Subcutaneous adipose tissue (tissue), 4 donors: Measurements from ENCODE around the gene PSMD2. TPM values are rescaled to one million over a fixed set of nuclear protein-coding genes. Genes with fewer than 3 reads are reported as not detected.

Experiments used
- total RNA-seq, 4 donors: library from RNA; depleted of rRNA; stranded (reverse); fragments of >200 nt; gene quantifications; one replicate each; pipeline ENCODE4 v1.1.0, GENCODE V29; 2016
- TF ChIP-seq, protein P1 (sequence below): fragments of 450-650 bp; IDR thresholded peaks from one replicate; pipeline ENCODE4 v1.5.1; 2016; ENCODE audit warnings: low read depth, mild to moderate bottlenecking, control low read depth, antibody characterized with exemption, moderate library complexity

The PSMD2 gene
- total RNA-seq, 4 donors from 2014 or later = 166 to 257 (median 231) TPM

DNA sequence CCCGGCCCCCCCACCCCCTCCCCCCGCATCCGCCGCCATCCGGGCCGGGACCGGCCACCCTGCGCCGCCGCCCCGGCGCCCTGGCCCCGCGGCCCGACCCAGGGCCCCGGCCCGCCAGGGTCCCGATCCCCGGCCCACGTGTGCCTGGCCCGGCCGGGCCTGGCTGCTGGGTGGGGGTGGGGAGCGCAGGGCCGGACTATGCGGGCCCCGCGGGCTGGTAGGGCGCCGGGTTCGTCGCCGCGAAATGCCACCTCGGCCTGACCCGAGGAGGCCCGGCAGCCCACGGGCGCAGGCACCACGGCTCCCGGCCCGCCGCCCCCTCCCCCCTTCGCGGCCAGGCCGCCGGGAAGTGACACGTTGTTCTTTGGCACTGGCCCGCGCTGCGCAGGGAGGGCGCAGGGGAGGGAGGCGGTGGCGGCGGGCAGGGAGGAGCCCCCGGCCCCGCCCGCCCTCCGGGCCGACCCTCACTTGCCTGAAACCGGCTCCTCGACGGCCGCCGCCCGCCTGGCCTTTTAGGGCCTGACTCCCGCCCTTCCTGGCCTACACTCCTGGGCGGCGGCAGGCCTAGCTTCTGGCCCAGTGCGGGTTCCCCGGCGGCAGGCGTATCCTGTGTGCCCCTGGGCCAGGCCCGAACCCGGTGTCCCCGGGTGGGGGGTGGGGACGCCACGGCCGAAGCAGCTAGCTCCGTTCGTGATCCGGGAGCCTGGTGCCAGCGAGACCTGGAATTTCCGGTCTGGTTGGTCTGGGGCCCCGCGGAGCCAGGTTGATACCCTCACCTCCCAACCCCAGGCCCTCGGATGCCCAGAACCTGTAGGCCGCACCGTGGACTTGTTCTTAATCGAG is 15.9 kb downstream of the PSMD2 start:
- TF ChIP-seq, protein P1, sequence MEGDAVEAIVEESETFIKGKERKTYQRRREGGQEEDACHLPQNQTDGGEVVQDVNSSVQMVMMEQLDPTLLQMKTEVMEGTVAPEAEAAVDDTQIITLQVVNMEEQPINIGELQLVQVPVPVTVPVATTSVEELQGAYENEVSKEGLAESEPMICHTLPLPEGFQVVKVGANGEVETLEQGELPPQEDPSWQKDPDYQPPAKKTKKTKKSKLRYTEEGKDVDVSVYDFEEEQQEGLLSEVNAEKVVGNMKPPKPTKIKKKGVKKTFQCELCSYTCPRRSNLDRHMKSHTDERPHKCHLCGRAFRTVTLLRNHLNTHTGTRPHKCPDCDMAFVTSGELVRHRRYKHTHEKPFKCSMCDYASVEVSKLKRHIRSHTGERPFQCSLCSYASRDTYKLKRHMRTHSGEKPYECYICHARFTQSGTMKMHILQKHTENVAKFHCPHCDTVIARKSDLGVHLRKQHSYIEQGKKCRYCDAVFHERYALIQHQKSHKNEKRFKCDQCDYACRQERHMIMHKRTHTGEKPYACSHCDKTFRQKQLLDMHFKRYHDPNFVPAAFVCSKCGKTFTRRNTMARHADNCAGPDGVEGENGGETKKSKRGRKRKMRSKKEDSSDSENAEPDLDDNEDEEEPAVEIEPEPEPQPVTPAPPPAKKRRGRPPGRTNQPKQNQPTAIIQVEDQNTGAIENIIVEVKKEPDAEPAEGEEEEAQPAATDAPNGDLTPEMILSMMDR = no peak

DNA sequence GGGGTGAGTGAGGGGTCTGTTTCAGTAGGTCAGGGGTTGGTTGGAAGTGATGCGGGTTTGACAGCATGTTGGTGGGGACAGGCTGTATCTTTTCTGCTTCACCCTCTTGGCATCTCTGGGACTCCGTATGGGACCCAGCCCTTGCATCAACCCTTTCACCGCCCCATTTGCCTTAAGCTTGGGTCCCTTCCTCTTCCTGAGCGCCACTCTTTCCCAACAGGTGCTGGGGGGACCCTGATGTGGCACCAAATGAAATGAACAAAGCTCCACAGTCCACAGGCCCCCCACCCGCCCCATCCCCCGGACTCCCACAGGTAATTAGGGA is 16.5 kb downstream of the PSMD2 start:
- TF ChIP-seq, protein P1 = no peak

DNA sequence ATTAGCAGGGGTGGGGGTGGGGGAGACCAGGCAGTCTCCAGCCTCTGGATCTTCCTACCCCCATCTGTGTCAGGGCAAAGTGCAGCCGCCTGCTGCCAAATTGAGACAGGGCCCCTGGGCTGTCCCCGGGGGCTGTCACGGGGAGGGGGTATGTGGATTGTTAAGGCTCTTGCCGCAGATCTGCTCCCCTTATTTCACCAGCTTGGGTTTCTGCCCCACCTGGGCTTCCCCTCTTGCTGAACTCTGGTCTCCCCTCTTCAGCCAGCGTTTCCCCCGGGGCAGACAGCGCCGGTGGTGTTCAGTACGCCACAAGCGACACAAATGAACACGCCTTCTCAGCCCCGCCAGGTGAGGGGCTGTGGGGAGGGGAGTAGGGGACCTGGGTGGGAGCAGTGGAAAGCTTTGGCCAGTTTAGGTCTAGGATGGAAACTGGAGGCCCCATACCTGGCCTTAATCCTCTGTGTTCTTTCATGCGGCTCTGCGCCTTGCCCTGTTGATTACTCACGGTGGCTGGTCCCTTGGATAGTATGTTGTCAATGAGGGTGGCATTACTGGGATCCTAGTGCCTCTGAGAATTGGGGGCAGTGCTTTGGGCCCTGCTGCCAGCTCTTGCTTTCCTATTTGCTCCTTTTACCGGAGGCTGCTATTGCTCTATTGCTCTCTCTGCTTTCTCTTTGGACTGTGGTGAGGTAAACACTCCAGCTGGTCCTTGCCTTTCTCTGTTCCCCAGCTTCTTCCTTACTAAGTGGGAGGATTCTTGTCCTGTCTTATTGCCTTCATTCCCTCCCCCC is 17.0 kb downstream of the PSMD2 start:
- TF ChIP-seq, protein P1 = no peak

DNA sequence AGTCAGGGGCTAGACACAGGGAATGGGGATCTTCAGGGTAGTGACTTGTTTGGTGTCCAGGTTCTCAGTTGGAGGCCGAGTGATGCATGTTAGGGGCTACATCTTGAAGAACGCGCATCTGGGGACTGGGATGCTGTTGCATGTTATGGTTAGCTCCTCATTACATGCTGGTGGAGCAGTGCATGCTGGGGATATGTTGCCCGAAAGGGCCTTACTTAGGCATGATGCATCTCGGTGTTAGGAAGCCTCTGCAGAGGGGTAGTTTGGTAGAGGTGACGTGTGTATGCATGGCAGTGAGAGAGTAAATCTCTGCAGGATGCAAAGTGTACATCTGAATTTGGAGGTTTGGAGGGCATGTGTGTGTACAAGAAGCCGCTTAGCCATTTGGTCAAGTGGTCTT is 17.8 kb downstream of the PSMD2 start:
- TF ChIP-seq, protein P1 = no peak

DNA sequence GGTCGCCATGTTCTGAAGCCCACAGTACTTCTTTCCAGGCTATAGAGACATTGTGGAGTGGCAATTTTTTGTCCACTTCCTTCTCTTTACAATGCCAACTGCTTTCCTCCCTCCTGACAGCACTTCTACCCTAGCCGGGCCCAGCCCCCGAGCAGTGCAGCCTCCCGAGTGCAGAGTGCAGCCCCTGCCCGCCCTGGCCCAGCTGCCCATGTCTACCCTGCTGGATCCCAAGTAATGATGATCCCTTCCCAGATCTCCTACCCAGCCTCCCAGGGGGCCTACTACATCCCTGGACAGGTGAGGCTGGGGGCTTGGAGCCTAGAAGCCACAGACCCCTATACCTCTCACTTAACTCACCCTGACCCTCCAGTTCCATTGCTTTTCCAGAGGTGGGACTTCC is 18.2 kb downstream of the PSMD2 start:
- TF ChIP-seq, protein P1 = no peak

DNA sequence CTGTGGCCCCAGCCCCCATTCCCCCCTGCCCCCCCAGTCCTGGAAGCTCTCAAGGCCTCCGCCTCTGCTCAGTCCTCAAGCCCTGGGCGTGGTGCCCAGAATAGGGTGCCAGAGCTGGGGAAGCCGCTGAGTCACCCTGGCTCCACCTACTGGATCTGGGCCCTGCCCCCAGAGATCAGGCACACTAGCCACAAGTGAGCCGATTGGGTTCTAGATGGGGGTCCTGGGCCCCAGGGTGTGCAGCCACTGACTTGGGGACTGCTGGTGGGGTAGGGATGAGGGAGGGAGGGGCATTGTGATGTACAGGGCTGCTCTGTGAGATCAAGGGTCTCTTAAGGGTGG is 21.0 kb downstream of the PSMD2 start:
- TF ChIP-seq, protein P1 = no peak

DNA sequence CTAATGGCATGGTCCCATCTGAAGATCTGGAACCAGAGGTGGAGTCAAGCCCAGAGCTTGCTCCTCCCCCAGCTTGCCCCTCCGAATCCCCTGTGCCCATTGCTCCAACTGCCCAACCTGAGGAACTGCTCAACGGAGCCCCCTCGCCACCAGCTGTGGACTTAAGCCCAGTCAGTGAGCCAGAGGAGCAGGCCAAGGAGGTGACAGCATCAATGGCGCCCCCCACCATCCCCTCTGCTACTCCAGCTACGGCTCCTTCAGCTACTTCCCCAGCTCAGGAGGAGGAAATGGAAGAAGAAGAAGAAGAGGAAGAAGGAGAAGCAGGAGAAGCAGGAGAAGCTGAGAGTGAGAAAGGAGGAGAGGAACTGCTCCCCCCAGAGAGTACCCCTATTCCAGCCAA is 22.6 kb downstream of the PSMD2 start:
- TF ChIP-seq, protein P1 = no peak
